HG03432 (cell line): ENCODE data around the gene NTSR2.

ENCODE experiments used
- ATAC-seq: cut with Tn5 transposase; IDR thresholded peaks from one replicate; pipeline ENCODE4 v1.9.1; 2021; ENCODE audit warnings: mild to moderate bottlenecking, moderate library complexity; ENCODE audit not compliant: unreplicated experiment

The NTSR2 gene

DNA sequence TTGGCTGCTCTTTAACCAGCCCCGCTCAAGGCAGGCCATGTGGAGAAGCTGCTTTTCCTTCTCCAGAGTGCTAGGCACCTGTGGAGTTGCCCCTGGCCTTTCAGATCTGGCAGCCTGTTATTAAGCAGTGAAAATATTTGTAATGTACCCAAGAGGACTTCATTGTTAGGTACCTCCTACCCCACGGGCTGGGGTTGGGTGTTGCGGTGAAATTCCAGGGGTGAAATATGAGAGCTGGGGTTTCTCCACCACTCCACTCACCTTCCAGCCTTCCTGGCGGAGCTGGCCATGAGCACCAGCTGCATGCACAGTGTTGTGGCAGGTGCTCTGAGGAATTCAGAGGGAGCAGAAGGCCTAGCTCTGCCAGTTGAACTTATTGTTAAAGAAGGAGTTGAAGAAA lies 39.1 kb downstream of the NTSR2 start:
- no peak for ATAC-seq

DNA sequence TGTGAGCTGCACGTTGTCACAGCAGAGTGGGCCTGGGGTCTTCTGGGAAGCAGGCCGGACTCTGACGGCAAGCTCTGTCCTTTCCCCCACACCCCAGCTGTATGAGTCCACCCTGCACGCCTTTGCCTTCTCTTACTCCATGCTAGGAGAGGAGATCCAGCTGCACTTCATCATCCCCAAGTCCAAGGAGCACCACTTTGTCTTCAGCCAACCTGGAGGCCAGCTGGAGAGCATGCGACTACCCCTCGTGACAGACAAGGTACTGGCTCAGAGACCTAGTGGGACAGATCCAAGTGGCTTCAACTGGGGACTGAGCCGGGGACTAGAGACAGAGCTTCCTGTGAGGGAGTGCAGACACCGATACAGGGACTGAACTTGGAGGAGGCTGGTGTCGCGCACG lies 40.1 kb downstream of the NTSR2 start:
- no peak for ATAC-seq

DNA sequence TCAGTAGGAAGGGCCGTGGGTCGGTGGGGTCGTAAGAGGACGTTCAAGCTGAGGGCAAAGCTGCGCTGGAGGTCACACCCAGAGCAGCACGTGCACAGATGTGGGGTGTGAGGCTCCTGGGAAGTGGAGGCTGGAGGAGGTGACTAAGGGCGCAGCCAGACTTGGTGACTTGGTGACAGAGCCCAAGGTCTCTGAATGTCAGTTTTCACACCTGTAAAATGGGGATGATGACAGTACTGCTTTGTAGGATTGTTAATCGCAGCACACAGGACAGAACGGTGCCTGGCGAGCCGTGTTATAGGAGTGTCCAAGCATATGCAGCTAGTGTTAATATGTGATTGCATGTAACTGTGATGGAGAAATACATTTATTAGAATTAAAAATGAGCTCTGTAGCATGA lies 40.8 kb downstream of the NTSR2 start:
- ATAC-seq, result no peak

DNA sequence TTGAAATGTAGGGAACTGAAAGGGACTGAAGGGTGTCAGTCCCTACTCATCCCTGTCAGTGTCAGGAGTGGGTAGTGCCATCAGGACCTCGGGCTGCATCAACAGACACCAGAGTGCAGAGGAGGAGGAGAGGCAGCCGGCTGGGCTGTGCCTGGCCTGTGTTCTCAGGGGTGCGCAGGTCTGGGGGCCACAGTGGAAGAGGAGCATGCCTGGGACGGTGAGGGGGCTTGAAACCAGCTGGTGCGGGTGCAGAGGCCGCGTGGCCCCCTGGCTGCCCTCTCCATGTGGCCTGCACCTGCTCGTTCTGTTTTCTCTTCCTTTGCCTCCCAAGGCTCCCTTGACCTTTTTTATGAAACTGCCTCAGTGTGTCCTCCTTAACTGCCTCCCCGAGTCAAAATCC lies 41.3 kb downstream of the NTSR2 start:
- no peak for ATAC-seq

DNA sequence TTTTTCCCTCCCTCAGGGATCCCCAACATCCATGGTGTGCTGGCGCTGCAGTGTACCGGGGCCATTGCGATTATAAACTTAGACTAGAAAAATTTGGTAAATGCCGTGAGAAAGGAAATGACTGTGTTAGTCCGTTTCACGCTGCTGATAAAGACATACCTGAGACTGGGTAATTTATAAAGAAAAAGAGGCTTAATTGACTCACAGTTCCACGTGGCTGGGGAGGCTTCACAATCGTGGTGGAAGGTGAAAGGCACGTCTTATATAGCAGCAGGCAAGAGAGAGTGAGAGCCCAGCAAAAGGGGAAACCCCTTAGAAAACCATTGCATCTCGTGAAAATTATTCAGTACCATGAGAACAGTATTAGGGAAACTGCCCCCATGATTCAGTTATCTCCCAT lies 44.3 kb downstream of the NTSR2 start:
- ATAC-seq, result no peak

DNA sequence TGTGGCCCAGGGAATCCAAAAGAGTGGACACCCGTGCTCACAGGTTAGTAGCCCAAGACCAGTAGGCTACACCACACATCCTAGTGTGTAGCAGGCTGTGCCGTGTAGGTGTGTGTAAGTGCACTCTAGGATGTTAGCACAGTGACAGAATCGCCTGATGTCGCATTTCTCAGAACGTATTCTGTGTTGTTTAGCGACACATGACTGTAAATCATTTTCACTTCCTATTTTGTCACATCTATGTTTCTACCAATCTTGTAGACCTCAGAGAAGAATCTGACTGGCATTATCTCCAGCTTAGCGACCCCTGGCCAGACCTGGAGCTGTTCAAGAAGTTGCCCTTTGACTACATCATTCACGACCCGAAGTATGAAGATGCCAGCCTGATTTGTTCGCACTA lies 45.1 kb downstream of the NTSR2 start:
- ATAC-seq, result no peak

DNA sequence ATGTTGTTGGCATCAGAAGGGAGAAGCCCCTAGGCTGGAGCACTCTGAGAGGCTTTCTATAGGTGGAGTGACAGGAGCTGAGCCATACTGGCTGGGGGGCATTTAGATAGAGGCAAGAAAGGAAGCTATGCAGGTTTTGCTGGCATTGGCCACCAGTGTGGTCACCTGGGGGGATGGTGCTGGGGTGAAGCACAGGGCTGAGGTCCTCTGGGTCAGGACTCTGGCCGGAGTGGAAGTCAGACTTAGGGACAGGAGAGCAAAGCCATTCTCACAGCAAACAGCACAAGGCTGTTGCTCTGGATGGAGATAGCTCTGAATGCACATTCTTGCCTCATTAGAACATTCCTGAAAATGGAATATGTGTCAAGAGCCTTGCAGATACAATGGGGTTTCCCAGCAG lies 47.4 kb downstream of the NTSR2 start:
- no peak for ATAC-seq

DNA sequence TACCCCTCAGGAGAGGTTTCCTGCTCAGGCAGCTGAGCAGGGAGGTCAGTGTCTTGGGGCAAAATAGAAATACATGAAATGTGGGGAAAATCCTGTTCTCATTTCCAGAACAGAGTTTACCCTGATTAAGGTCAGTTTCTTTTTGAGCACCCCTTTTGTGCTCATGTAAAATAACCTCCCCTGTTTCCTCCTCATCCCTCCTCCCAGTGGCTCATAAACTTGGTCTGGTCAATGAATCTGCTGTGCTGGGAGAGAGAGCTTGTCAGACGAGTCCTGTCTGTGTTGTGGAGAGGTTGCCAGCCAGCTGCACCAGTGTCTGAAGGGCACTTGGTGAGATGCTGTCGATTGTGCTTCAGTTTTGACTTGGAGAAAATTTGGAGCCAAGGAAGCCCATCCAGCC lies 48.6 kb downstream of the NTSR2 start:
- ATAC-seq, result no peak

DNA sequence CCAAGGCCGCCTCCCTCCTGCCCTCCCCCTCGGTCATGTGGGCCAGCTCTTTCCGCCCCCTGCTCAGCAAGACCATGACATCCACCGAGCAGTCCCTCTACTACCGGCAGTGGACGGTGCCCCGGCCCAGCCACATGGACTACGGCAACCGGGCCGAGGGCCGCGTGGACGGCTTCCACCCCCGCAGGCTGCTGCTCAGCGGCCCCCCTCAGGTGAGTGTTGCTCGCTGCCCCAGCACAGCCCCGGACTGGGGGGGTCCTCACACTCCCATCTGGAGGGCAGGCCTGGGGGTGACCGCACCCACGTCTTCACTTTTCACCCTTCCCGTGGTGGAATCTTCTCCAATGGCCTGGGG lies 51.3 kb downstream of the NTSR2 start:
- no peak for ATAC-seq

DNA sequence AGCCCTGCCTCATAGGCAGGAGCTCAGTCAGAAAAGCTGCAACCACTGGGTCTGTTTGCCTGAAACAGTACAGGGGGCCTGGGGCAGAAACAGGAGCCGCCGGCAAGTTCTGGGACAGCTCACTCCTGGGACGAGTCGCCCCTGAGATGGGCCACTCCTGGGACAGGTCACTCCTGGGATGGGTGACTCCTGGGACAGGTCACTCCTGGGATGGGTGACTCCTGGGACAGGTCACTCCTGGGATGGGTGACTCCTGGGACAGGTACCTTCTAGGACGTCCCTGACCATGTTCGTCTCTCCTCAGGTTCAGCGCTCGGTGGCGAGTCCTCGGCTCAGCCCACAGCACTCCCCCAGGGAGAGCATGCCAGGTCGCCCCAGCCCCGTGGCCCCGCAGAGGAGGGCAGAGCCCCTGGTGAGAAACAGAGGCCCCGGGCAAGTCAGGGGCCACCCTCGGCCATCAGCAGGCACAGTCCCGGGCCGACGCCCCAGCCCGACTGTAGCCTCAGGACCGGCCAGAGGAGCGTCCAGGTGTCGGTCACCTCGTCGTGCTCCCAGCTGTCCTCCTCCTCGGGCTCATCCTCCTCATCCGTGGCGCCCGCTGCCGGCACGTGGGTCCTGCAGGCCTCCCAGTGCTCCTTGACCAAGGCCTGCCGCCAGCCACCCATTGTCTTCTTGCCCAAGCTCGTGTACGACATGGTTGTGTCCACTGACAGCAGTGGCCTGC lies 51.8 kb downstream of the NTSR2 start:
- ATAC-seq, result no peak

DNA sequence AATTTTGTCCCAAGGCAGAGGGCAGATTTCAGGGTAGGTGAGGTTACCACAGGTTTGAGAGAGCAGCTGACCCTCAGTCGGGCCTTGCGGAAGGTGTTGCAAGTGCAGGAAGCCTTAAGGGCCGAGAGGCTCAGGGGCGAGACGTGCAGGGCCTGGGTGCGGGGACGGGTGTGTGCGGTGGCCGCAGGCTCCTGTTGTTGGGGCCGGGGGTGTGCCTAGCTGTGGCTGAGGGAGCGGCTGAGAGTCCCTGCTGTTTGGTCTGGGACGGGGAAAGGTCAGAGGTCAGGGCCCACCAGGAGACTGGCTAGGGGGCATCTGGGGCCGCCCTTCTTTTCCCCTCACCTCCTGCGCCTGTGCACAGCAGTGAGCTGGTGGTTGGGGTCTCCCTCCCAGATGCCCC lies 52.5 kb downstream of the NTSR2 start:
- no peak for ATAC-seq

DNA sequence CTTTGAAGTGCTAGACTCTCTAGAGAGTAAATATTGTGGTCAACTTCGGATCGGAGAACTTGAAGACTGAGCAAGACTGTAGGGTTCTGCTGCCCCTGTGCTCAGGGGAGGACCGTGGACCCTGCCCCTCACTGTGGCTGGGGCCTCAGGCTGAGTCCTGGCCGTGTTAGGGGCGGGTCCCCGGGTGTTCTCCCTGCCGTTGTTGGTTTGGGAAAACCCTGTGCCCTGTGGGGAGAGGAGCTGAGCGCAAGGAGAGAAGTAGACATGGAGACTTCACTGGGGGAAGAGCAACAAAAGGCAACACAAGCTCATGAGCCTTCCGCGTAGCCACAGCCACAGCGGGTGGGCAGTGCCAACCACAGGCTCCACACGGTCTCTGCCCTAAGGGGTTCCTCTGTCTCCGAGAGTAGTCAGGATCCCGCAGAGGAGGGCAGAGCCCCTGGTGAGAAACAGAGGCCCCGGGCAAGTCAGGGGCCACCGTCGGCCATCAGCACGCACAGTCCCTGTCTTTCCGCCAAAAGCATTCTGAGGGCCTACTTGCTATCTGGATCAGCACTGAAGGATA lies 53.1 kb downstream of the NTSR2 start:
- ATAC-seq, result no peak

DNA sequence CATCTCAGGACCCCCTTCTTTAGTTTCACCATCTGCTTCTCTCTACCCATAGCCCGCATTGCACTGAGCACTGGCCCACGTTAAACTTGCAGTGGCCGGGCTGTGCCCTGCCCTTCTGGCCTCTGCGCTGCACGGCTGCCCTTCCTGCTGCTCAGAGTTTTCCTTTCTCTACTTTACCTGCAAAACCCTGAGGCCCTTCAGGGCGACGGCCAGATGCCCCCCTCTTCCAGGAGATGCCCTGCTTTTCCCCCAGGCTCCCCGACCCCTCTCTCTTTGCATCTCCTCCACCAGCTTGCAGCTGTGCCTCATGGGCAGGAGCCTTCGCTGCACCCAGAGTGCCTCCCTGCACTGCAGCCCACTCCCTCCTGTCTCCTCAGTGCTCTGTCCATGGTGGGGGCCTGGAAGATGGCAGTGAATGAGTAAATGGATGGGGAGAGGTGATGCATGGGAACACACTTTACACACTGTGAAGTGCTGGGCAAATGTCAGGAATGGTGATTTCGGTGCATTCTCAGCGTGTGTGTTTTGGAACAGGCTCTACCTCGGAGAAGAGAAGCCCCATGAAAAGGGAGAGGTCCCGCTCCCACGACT lies 53.8 kb downstream of the NTSR2 start:
- ATAC-seq, result no peak

DNA sequence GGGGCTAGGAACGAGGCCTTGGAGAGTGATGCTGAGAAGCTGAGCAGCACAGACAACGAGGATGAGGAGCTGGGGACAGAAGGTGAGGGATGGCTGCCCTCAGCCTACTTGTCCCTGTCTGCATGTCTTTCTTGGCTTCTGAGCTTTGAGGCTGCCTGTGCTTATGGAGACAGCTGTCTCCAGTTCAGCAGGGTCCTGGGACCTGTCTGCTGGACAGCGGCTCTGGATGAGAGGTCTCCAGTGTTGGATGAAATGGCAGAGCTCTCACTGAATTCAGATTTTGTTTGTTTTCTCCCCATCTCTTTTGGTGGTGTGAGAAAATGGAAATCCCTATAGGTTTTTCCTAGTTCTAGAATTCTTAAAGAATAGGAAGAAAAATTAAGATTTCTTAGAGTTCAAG lies 54.8 kb downstream of the NTSR2 start:
- no peak for ATAC-seq

DNA sequence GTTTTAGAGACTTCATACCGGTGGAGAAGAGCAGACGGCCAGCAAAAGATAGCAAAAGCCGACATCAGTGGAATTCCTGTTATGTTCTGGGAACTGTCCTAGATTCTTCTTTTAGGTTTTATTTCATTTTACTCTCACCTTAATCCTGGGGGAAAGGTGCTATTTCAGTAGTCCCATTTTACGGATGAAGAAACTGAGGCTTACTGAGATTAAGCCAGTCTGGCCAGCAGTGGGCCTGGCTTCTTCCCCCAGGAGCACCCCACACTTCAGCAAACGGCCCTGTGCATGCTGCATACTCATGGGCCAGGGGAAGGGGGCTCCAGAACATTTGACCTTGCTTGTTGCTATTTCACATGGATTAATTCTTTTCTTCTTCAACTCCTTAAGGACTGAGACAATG lies 56.7 kb downstream of the NTSR2 start:
- ATAC-seq, result no peak

DNA sequence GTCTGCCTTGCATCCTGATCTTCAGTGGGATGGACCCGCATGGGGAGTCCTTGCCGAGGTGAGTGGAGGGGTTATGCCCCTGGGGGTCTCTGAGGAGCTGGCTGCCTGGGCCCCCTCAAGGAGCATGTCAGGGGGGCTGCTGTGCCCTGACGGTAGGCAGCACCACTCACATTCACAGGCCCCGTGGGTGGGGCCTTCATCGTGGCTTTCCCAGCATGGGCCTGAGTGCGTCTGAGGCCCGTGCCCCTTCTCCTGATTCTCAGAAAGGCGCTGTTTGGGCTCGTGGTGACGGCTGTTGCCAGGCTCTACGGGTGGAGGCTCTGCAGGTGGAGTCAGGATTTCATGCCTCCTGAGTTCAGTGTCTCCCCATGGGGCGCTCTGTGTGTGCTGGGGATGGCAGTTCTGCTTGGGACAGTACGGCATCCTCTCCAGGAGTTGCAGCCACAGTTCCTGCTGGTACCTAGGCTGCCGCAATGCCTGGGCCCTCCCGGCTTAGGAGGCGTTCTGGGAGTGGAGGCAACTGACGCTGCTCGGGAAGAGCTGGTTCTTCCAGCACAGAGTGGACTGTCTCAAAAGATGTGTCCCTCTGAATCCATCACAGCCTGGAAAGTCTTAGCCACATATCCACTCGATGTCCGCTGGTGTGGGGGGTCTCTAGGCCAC lies 57.3 kb downstream of the NTSR2 start:
- no peak for ATAC-seq

DNA sequence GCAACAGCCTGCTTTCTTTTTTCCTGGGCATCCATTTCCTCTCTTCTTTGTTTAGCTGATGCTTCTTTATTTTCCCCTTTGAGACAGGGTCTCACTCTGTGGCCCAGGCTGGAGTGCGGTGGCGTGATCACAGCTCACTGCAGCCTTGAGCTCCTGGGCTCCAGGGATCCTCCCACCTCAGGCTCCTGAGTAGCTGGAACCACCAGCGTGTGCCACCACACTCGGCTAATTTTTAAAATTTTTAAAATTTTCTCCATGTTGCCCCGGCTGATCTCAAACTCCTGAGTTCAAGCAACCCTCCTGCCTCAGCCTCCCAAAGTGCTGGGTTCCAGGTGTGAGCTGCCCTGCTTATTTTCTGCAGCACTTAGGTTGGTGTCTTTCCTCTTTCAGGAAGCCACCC lies 58.7 kb downstream of the NTSR2 start:
- ATAC-seq, result no peak

DNA sequence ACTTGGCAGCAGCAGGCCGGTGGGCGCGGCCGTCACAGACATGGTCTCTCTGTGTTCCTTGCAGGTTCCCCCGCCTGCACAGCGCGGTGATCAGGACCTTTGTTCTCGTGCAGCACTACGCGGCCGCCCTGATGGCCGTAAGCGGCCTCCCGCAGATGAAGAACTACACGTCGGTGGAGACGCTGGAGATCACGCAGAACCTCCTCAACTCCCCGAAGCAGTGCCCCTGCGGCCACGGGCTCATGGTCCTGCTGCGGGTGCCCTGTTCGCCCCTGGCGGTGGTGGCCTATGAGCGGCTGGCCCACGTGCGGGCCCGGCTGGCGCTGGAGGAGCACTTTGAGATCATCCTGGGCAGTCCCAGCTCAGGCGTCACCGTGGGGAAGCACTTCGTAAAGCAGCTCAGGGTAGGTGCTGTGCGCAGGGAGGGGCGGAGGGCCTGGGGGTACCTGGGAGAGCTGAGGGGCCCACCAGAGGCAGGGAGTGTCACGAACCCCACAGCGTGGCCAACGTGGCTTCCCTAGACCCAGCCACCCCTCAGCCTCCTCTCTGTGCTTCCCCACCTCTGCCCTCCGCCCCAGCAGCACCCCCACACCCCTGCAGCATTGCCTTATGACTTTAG lies 59.3 kb downstream of the NTSR2 start:
- ATAC-seq, result no peak
